PC-9 (cell line): ENCODE measurements around the gene TRIP6.

Source experiments
- EZH2 ChIP-seq: fragments of 200-600 bp; sonication (generic); IDR thresholded peaks from 2 replicates; pipeline ENCODE4 v1.8.0; 2017; ENCODE audit warnings: antibody characterized with exemption, low read depth
- TF ChIP-seq, protein P1 (sequence below): fragments of 200-600 bp; sonication (generic); conservative IDR thresholded peaks from 2 replicates; pipeline ENCODE4 v1.6.1; 2017; ENCODE audit warnings: mixed run types, antibody characterized with exemption, mild to moderate bottlenecking, moderate library complexity

DNA sequence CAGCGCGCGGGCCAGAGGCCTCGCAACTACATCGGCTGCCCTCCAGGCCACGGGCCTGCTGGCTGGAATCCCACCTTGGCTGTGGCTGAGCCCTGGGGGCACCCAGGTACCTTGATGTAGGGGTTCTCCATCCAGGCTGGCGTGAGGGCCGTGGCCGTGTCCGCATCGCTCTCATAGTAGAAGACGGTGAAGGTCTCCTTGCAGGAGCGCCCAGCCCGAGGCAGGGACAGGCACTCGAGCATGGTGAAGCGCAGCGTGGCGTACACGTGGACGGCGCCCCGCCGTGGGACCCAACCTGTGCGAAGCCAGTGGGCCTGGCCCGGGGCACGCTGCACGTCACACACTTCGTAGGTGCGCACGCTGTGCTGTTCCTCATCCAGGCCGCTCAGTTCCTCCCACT is 43.7 kb upstream of the TRIP6 start:
- no peak for TF ChIP-seq EZH2
- TF ChIP-seq, protein P1, sequence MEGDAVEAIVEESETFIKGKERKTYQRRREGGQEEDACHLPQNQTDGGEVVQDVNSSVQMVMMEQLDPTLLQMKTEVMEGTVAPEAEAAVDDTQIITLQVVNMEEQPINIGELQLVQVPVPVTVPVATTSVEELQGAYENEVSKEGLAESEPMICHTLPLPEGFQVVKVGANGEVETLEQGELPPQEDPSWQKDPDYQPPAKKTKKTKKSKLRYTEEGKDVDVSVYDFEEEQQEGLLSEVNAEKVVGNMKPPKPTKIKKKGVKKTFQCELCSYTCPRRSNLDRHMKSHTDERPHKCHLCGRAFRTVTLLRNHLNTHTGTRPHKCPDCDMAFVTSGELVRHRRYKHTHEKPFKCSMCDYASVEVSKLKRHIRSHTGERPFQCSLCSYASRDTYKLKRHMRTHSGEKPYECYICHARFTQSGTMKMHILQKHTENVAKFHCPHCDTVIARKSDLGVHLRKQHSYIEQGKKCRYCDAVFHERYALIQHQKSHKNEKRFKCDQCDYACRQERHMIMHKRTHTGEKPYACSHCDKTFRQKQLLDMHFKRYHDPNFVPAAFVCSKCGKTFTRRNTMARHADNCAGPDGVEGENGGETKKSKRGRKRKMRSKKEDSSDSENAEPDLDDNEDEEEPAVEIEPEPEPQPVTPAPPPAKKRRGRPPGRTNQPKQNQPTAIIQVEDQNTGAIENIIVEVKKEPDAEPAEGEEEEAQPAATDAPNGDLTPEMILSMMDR = no peak
